Measurements from ENCODE around the gene GNPTAB. TPM values are rescaled to one million over a fixed set of nuclear protein-coding genes. Genes with fewer than 3 reads are reported as not detected.
A peak's percentile ranks its signal among the peaks of the same experiment; 100 is the strongest.

GNPTAB gene
- total RNA-seq, 1 experiment from 2014 or later = 14.8 TPM

DNA sequence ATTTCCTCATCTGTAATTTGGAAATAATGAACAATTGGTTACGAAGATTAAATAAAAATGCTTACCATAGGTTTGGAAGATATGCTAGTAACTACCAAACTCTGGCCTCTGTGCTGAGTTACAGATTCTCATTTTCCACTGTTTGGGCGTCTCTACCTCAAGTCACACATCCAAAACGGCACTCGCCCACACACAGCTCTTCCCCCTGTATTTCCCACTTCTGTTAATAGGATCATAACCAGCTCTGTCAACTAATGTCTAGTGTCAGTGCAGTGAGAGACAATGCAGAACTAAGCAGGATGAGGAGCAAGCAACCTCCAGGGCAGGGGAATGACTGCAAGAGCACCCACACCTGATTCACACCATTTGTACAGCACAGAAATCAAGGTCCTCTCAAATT is 80.6 kb downstream of the GNPTAB start:
- POLR2A ChIA-PET = no interaction called here
- Mint-ChIP-seq H3K27me3 (ENCODE audit: insufficient read depth, unreplicated experiment) (no peaks in the 10 kb centered on the region), H3K9me3 (ENCODE audit: unreplicated experiment) (no peaks in the 10 kb centered on the region), H3K27ac (ENCODE audit: low read depth, unreplicated experiment) (no peak overlapping the region), H3K4me1 (ENCODE audit: insufficient read depth, unreplicated experiment) (no peaks in the 10 kb centered on the region), H3K36me3 (ENCODE audit: insufficient read depth, unreplicated experiment) (peaks cover 54% of the 10 kb centered on the region), H3K4me3 (ENCODE audit: unreplicated experiment) (no peak overlapping the region)
- no TSS peak for BruUV-seq (replicated peaks)
- CTCF ChIA-PET = interaction anchor here (0.7 to 1.9 kb wide), 2 partner anchors 10 to 82 kb away, joined by 3 to 12 read pairs; no protein-coding TSS in a partner anchor
- TF ChIP-seq, protein P1, sequence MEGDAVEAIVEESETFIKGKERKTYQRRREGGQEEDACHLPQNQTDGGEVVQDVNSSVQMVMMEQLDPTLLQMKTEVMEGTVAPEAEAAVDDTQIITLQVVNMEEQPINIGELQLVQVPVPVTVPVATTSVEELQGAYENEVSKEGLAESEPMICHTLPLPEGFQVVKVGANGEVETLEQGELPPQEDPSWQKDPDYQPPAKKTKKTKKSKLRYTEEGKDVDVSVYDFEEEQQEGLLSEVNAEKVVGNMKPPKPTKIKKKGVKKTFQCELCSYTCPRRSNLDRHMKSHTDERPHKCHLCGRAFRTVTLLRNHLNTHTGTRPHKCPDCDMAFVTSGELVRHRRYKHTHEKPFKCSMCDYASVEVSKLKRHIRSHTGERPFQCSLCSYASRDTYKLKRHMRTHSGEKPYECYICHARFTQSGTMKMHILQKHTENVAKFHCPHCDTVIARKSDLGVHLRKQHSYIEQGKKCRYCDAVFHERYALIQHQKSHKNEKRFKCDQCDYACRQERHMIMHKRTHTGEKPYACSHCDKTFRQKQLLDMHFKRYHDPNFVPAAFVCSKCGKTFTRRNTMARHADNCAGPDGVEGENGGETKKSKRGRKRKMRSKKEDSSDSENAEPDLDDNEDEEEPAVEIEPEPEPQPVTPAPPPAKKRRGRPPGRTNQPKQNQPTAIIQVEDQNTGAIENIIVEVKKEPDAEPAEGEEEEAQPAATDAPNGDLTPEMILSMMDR (IDR thresholded peaks at IDR 0.05; ENCODE audit: unreplicated experiment) = no peak
- intact Hi-C loops (cut with micrococcal nuclease) = no loop called here
- DNase-seq (ENCODE audit: unreplicated experiment) = no peak

DNA sequence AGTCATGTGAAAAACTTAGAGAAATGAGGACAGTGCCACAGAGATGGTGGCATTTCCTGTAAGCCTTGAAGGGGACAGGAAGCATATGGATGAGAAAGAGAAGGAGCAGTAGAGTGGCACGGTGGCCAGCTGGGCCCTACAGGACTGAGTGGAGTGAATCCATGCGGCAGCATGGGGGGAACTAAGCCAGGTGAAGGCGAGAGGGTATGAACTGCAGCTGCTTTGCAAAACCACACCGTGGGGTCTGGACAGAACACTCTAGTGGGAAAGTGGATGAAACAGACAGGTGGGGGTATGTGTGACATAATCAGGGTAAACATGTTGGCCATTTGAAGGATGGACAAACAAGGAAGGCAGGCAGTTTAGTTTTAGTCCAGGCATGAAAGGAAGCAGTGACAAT is 81.1 kb downstream of the GNPTAB start:
- no peak overlapping the region for H3K4me3 Mint-ChIP-seq (ENCODE audit: unreplicated experiment)
- no peaks in the 10 kb centered on the region for H3K9me3 Mint-ChIP-seq (ENCODE audit: unreplicated experiment)
- TF ChIP-seq, protein P1 (IDR thresholded peaks at IDR 0.05; ENCODE audit: unreplicated experiment) = no peak
- H3K4me1 Mint-ChIP-seq (ENCODE audit: insufficient read depth, unreplicated experiment) = no peaks in the 10 kb centered on the region
- intact Hi-C loops (cut with micrococcal nuclease) = no loop called here
- no TSS peak for BruUV-seq (replicated peaks)
- ChIA-PET POLR2A (no interaction called here), CTCF (interaction anchor here (0.7 kb wide), 1 partner anchor 82 kb away, joined by 3 read pairs; no protein-coding TSS in a partner anchor)
- H3K36me3 Mint-ChIP-seq (ENCODE audit: insufficient read depth, unreplicated experiment) = peaks cover 54% of the 10 kb centered on the region
- H3K27ac Mint-ChIP-seq (ENCODE audit: low read depth, unreplicated experiment) = no peak overlapping the region
- no peak for DNase-seq (ENCODE audit: unreplicated experiment)
- H3K27me3 Mint-ChIP-seq (ENCODE audit: insufficient read depth, unreplicated experiment) = no peaks in the 10 kb centered on the region

DNA sequence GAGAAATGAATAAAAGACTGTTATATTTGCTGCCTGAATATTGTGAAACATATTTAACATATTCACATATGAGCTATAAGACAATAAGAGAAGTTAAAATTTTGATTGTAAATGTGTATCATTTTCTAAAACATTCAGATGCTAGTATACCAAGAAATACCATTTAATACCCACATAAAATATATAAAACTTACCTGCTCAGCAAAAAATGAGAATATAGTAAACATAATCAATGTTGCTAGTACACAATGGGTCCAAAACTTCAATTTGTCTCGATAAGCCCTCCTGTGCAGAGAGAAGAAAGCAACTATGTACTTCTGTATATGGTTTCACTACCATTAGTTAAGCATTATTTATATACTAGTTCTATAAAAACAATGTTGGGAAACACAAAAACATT is 81.9 kb downstream of the GNPTAB start:
- Mint-ChIP-seq H3K27me3 (ENCODE audit: insufficient read depth, unreplicated experiment) (no peaks in the 10 kb centered on the region), H3K4me1 (ENCODE audit: insufficient read depth, unreplicated experiment) (no peaks in the 10 kb centered on the region), H3K36me3 (ENCODE audit: insufficient read depth, unreplicated experiment) (peaks cover 56% of the 10 kb centered on the region), H3K27ac (ENCODE audit: low read depth, unreplicated experiment) (no peak overlapping the region), H3K4me3 (ENCODE audit: unreplicated experiment) (no peak overlapping the region), H3K9me3 (ENCODE audit: unreplicated experiment) (no peaks in the 10 kb centered on the region)
- BruUV-seq (replicated peaks) = no TSS peak
- ChIA-PET POLR2A (interaction anchor here (0.7 kb wide), 1 partner anchor 291 kb away, joined by 3 read pairs; no protein-coding TSS in a partner anchor), CTCF (interaction anchor here (1.0 to 1.6 kb wide), 2 partner anchors 11 to 24 kb away, joined by 3 to 6 read pairs; no protein-coding TSS in a partner anchor)
- TF ChIP-seq, protein P1 (IDR thresholded peaks at IDR 0.05; ENCODE audit: unreplicated experiment) = no peak
- intact Hi-C loops (cut with micrococcal nuclease) = no loop called here
- no peak for DNase-seq (ENCODE audit: unreplicated experiment)

DNA sequence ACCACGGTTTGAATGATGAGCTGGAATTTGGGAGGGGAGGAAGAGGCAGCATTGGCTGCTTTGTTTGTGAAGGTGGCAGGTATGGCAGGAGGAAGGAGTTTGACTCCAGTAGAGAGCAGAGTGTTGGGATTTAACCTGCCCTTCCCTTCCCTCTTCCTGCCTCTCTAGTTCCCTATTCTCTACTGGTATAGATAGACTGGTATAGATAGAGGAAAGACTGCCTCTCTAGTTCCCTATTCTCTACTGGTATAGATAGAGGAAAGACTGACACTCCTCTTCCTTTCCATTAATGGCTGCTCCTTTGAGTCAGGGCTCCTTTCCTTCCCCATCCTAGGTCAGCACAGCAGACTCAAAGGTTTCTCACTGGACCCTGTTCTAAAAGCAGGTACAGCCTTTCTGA is 83.1 kb downstream of the GNPTAB start:
- intact Hi-C loops (cut with micrococcal nuclease) = no loop called here
- TF ChIP-seq, protein P1 (IDR thresholded peaks at IDR 0.05; ENCODE audit: unreplicated experiment) = no peak
- Mint-ChIP-seq H3K4me1 (ENCODE audit: insufficient read depth, unreplicated experiment) (no peaks in the 10 kb centered on the region), H3K4me3 (ENCODE audit: unreplicated experiment) (no peak overlapping the region), H3K9me3 (ENCODE audit: unreplicated experiment) (no peaks in the 10 kb centered on the region), H3K27me3 (ENCODE audit: insufficient read depth, unreplicated experiment) (no peaks in the 10 kb centered on the region), H3K36me3 (ENCODE audit: insufficient read depth, unreplicated experiment) (peaks cover 60% of the 10 kb centered on the region), H3K27ac (ENCODE audit: low read depth, unreplicated experiment) (peak overlapping the region; percentile 40)
- DNase-seq (ENCODE audit: unreplicated experiment) = no peak
- POLR2A ChIA-PET = no interaction called here
- BruUV-seq (replicated peaks) = no TSS peak
- CTCF ChIA-PET = interaction anchor here (0.9 to 1.6 kb wide), 3 partner anchors 12 to 333 kb away, joined by 3 to 7 read pairs (median 6); no protein-coding TSS in a partner anchor
